ENCODE measurements around the gene KIAA1328.
"Not testable (repeated sequence)": the region's sequence is repeated elsewhere in the genome, so short reads cannot be mapped to it uniquely, and the experiment has no call there.

Gene KIAA1328
- total RNA-seq, result 14.8 to 17.9 reads per million in 2 donors

DNA sequence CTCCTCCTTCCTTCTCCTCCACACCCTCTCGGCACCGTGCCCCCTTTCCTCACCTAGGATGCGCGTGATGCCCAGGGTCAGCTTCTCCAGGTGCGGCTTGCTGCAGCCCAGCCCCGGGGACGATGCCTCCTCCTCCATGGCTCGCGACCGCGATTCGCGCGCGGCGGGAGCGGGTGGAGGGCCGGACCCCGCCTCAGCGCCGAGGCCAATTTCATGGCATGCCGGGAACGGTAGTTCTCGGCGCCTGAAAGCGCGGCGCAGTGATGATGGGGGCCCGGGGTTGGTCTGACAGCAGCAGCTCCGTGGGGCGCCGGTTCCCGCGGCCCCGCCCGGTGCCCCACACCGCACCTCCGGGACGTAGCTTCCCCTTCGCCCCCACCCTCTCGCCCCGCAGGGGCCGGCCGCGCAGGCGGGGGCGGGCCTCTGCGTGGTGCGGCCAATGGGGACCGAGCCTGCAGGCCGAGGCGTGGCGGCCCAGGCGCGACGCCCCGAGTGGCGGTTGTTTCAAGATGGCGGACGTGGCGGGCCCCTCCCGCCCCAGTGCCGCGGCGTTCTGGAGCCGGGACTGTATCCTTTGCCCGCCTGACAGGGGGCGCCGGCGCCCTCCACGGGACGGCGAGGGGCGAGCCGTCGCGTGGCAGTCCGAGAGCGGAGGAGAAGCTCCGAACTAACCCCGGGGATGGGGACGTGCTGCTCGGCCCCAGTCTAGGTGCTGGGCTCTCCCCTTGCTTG lies at the start of gene KIAA1328, which contains the start of gene TPGS2:
Gene KIAA1328, plus strand, starts transcription at position 498 of the 732 bp plus-strand sequence. Its CDS starts 12 bp downstream, at position 510.
Gene TPGS2, minus strand, starts transcription at position 373 of the 732 bp plus-strand sequence. Its CDS starts 235 bp downstream, at position 138.
- peak; percentile 82 for DNase-seq

DNA sequence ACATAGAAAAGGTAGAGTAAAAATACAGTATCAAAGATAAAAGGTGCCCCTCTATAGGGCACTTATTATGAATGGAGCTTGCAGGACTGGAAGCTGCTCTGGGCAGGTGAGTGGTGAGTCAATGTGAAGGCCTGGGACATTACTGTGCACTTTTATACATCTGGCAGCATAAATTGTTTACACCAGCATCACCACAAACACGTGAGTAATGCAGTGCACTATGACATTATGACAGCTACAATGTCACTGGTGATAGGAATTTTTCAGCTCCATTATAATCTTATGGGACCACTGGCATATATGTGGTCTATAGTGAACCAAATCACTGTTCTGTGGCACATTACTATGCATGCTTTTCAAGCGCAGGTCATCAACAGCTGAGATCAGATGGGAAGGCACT lies 48.2 kb upstream of the KIAA1328 start:
- DNase-seq, result no peak

DNA sequence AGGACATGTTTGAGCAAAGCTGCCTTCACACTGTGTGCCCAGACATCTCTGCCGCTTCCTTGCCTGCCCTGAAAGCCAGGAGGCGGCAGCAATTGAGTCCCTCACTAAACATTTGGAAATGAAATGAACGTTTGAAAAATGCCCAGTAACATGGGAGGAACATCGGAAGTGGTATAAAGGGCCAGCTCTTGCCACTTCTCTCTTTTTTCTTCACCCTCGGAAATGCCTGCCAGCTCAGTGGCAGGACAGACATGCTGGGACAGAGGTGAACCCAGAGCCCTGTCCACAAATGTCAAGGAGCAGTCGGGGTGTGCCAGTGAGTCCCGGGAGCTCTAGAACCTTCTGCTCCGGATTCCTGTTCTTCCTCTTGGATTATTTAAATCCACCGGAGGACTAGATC lies 46.2 kb upstream of the KIAA1328 start:
- DNase-seq, result no peak

DNA sequence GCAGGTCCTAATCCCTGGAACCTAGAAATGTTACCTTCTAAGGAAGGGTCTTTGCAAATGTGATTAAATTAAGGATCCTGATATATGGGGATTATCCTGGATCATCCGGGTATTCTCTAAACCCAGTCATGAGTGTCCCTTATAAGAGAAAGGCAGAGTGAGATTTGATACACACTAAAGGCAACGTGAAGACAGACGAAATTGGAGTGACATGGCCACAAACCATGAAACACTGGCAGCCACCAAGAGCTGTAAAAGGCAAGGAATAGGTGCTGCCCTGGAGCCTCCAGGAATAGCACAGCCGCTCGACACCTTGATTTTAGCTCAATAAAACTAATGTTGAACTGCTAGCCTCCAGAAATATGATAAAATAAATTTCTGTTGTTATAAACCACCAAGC lies 45.1 kb upstream of the KIAA1328 start:
- no peak for DNase-seq

DNA sequence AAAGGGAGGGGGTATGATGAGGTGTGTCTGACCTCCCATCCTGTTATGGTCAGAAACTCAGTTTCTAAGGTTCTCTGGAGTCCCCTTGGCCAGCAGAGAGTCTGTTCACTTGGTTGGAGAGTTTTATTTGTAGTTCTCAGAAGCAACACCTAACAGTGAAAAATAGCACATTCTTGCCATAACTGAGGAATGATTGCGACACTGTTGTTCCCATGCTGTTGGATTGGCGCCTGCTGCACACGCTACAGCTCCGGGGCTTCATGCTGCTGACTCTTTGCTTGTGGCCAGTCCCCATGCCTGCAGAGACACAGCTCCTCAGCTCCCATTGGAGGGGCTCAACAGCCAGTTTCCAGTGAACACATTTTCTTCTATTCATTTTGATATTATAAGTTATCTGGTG lies 42.2 kb upstream of the KIAA1328 start:
- no peak for DNase-seq

DNA sequence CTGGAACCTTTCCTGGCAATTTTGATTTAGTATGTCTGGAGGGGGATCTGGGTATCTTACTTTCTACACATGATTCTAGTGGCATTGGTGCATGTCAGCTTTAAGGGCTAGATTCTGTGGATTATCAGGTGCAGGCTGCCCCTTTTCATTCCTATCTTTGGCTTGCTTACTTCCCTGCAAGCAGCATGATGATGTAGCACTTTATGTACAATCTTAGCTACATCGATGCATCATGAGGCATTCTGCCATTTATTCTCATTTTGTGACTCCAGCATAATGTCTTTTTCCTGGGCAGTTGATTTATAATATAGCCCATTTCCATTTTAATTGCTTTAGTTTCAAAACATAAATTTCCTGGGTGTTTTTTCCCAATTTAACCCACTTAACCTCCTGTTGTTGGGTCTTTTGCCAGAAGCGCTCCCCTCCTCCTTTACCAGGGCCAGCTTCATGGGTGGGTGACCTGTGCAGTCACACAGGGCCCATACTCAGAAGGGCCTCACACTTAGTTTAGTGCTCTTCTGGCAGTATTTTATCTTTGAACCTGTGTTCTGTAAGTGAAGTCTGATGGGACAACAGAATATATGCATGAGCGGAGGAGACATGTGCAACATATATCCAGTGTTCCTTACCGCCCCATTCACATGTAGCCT lies 36.2 kb upstream of the KIAA1328 start:
- DNase-seq, result no peak

DNA sequence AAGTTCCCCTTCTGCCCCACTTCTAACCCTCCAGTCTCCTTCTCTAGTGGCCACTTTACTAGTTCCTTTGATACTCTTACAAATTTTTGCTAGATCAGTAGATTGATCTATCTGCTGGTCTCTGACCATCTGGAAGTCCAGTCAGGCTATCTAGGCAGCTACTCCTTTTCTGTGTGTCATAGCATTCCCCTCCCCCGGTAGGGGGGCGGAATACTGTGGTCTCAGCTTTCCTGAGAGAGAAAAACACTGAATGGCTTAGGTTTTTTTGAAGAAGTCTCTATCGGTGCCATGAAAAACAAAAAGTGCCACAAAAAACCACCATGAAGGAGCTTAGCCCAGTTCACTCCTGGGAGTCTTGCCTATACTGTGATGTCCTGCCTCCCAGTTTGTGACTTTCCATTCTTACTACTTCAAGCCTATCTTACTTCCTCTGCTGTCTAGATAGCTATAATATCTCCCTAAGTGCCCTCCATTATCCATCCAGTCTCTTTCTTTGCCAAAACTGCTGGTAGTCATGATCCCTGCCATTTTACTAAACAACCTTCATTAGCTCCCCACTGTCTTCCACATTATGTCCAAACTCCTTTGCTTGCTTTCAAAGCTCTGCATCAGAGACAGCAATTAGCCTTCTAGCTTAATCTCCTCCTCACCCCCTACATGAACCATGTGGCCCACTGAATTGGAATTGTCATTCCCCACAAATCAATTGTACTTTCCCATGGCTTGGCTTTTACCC lies 30.0 kb upstream of the KIAA1328 start:
- DNase-seq, result no peak

DNA sequence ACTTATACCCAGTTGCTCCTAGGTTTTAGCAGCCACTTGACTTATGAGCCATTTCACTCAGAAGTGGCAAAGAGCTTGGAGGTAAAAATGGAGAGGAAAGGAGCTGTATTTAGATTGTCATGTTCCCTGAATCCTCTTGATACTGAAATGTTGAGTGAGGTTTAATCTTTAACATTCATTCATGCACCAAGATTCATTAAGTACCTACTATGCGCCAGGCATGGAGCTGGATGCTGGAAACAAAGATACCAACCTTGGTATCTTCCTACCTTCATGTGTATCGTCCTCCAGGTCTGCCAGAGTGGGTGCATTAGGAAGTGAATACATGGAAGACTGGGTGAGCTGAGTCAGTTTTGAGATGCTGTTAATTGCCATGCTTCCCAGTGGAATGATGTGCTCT lies 23.8 kb upstream of the KIAA1328 start:
- DNase-seq, result no peak

DNA sequence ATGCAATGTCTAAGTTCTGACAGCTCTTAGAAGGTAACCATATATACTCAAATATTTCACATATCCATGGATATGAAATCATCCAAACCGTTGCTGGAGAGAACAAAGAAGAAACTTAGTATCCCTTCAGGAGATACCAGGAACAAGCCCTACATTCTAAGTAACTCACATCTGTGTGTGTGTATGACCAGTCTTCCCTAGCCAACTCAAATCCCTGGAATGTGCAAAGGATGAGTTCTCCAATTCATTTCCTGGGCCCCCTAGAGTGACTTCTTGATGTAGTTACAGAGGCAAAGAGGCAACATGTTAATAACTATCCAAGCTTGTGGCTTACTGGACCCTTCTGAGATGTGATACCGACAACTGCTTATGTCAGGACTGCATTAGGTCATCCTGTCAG lies 20.2 kb upstream of the KIAA1328 start:
- no peak for DNase-seq

DNA sequence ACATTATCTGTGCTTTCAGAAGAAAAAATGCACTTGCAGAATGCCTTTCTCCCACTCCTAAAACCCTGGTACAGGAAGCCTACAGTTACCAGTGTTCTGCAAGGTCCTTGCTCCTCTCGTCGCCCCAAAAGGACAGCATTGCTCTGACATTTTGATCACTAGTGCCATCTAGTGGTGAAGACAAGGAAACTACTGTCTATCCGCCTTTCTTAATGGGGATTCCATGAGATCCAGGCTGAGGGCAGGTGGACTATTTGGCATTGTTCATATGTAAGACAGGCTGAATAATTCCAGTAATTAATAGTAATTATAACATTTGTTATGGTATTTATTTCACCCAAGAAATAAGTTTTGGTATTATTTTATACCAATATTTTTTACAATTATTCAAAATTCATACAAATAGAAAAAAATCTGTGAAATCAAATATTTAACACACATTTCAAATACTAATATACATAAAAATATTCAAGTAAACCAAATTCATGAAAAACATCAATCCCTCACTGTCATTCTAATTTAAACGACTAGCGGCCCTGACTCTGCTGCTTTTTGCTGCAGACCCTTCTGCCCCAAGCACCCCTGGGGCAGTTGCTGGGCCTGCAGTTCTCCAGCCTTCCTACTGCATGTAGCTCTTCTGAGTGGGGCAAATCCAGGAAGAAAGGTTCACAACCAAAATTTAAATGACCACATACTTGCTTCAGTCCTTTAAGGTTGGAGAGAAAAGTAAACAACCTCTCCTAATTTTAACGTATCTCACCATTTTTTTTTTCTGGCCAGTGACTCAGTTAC lies 19.1 kb upstream of the KIAA1328 start:
- no peak for DNase-seq

DNA sequence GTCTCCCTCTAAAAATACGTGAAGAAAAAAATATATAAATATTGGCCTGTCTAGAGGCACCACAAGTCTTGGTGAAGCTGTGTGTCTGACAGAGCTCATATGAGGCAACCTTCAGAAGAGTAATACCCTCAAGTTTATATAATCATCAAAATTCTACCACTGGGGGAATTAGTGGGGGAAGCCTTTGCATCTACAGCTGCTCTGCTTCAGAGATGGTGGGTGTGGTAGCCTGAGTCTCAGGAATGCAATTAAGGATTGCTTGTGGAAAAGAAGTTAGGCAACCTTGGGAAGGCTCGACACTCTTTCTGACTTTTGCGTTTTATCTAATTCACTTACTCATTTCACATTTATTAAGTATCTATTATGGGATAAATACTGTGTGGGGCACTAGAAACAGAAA lies 17.5 kb upstream of the KIAA1328 start:
- DNase-seq, result no peak

DNA sequence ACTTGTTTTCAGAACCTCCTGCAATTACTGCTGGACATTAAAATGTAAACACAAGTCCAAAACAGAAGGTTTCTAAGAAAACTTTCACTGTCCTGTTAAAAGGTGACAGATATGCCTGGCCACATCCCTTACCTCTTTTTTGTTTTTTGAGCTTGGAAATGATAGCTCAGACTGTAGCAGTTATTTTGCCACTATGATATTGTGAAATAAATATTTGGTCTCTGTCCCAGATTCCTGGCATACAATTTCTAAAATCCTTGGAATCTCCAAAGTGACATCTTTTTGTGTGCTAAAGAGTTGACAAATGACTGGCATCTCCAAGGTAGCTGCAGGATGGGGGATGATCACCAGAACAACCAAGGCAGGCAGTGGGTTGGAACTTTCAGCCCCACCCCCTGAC lies 17.0 kb upstream of the KIAA1328 start:
- DNase-seq, result no peak

DNA sequence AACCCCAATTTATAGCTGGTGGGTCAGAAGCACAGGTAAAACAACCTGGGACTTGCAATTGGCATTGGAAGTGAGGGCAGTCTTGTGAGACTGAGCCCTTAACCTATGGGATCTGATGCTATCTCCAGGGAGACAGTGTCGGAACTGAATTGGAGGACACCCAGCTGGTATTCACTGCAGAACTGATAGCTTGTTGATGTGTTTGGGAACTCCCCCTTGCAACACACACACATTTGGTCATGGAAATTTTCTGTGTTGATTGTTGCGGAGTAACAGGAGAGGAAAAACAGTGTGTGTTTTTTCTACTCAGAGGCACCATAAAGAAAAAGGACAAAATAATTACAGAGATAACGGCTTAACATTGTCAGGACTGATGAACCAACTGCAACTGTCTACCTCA lies 16.2 kb upstream of the KIAA1328 start:
- no peak for DNase-seq

DNA sequence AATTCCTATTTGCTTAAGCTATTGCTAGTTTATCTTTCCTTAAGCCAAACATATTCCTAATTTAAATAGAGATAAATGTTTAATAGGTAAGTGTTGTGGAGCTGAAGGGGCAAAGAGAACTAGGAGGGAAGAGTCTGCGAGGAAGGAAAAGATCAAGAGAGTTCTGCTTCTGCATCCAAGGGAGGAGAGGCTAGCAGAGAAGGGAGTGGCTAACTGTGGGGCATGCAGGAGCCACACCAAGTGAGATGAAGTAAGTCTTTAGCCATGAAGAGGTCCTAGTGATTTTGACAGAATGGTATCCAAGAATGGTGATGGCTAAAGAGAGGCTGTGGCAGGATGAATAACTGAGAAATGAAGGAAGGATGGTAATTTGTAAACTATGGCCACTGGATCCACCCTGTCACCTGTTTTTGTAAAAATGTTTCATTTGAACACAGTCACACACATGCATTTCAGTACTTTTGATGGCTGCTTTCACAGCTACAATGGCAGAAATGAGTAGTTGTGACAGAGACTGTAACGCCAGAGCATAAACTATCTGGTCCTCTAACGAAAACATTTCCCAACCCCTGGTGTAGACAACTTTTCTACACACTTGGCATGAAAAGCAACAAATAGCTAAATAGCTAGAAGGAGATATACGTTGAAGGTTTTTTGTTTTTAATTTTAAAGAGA lies 15.7 kb upstream of the KIAA1328 start:
- no peak for DNase-seq

DNA sequence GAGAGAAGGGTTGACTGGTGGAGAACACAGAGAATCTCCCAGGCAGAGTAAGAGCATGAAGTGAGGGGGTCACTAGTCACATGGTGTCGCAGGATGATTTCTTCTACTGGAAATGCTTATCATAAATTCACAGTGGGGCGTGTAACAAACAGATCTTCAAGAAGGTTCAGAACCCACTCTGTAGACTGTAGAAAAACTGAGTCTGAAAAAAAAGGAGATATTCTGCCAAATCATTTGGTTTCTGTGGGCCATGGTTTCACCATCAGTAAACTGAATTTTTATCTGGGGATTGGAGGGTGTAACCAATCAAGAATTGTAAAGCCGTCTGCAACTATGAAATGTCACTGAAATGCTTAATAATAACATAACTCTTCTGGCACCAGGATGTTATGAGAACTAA lies 15.1 kb upstream of the KIAA1328 start:
- DNase-seq, result no peak

DNA sequence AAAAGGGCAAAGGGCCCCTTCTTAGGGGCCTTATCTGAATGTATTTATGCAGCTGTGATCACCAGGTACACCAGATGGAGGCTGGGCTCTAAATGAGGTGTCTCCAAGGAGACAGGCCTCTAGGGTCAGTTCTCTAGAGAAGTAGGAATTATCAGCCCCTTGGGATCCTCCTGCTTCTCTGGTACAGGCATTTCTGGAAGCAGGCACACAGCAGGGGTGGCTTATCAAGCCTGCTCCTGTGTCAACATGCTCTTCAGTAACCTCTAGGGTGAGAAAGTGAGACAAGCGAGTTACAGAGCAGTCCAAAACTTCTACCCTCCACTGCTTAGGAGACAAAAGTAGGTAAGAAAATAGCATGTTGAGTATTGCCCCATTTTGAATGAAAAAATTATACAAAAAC lies 13.9 kb upstream of the KIAA1328 start:
- no peak for DNase-seq

DNA sequence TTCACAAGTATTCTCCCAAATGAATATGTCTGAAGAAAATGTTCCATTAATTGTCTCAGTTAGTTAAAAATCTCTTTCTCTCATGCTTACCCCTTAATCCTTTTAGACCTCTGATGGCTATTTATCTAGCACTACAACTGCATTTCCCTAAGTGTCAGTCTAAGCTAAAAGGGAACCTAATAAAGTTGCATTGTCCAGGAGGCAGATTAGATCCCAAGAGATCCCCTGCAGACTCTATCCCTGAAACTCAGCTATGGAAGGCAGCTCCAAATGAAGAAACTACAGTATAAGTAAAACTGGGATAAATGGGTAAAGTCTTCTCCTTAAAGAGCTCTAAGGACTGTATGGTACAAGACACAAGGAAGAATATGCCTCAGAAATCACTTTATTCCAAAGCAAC lies 12.8 kb upstream of the KIAA1328 start:
- not testable (repeated sequence) for DNase-seq

DNA sequence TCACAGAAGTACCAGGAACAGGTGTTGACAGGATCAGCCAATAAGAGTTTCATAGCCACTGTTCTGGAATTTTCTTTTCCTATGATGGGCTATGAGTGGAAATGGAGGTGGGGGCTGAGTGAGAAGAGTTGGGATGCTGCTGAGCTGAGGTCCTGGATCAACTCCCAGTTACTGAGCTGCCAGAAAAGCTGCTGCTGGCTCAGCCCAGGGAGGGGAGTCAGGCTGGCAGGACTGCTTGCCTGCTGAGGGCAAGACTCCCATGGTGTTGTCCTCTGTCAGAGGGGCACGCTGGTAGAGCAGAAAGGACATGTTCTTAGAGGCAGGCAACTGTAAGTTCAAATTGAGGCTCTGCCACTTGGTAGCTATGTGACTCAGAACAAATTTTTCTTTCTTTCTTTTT lies 11.9 kb upstream of the KIAA1328 start:
- no peak for DNase-seq

DNA sequence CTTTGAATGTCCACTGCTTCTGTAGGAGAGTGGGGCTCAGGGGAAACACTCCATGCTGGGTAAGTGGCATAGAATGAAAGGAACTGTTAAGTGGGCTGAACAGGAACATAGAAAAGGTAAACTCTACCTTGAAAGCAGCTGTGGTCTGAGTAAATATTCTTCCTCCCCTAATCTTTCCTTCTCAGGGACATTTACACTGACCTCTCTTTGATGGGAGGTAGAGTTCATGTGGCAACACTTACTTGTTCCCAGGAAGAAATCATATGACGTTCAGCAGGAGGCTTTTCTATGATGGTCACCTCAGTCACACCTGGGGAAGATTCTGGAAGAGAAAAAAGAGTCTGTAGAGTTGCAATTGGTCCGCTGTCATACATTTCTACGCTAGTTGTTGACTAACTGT lies 10.3 kb upstream of the KIAA1328 start:
- DNase-seq, result no peak

DNA sequence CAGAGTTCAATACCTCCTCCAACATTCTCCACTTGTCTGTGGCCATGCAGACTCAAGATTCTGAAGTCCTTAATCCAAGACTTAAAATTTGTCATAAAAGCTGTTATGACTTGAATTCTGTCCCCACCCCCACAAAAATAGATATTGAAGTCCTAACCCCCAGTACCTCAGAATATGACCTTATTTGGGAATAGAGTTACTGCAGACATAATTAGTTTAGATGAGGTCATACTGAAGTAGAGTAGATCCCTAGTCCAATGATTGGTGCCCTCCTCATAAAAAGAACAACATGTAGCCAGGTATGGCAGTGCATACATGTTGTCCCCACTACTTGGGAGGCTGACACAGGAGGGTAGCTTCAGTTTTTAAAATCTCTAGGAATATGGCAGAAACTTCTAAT lies 9.3 kb upstream of the KIAA1328 start:
- DNase-seq, result no peak

DNA sequence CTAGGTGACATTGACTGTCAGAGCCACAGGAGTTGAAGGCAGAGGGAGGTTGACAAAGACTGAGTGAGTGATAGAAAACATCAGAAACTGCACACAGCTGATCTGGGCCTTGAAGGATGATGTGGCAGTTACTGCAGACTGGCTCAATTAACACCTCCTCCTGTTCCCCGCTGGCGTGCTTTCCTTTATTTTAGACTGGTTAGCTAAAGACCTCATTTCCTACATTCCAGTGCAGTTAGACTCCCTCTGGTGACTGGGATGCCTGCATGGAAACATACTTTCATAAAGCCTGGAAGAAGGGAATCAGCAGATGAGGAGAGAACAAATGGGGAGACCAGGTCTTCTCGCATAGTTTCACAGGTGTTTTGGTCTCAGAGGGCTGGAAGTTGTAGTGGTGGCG lies 7.2 kb upstream of the KIAA1328 start:
- no peak for DNase-seq

DNA sequence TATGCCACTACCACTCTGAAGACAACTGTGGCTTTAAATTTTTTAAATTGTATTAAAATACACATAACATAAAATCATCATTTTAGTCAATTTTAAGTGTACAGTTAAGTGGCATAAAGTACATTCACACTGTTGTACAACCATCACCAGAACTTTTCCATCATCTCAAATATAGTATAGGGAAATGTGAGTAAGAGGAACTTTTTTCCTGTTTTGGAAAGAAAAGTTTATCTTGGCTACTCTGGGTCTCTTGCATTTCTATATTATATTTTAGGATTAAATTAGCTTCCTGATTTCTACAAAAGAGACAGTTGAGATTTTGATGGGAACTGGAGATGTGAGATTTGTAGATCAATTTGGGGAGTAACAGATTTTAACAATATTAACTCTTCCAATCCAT lies 3.4 kb upstream of the KIAA1328 start:
- no peak for DNase-seq
